Type B pancreatic cell (in vitro differentiated cells): ENCODE measurements around the gene TM2D1. TPM values are rescaled to one million over a fixed set of nuclear protein-coding genes. Genes with fewer than 3 reads are reported as not detected.

Experiments used
- DNase-seq: peaks from one replicate; pipeline ENCODE4 v3.0.0; 2021; ENCODE audit warnings: mixed read lengths; ENCODE audit not compliant: unreplicated experiment; ENCODE audit errors: extremely low spot score
- H3K27ac Mint-ChIP-seq: 2 replicates; pipeline ENCODE4 v1.8.0; 2021; ENCODE audit warnings: mild to moderate bottlenecking, mixed read lengths
- H3K27me3 Mint-ChIP-seq: 2 replicates; pipeline ENCODE4 v1.8.0; 2021; ENCODE audit warnings: mixed read lengths
- H3K36me3 Mint-ChIP-seq: 2 replicates; pipeline ENCODE4 v1.8.0; 2021; ENCODE audit warnings: mixed read lengths
- H3K4me1 Mint-ChIP-seq: one replicate; pipeline ENCODE4 v1.8.0; 2021; ENCODE audit warnings: mixed read lengths; ENCODE audit not compliant: unreplicated experiment
- H3K4me3 Mint-ChIP-seq: 2 replicates; pipeline ENCODE4 v1.8.0; 2021; ENCODE audit warnings: mild to moderate bottlenecking, mixed read lengths
- H3K9me3 Mint-ChIP-seq: 2 replicates; pipeline ENCODE4 v1.8.0; 2021; ENCODE audit warnings: mixed read lengths
- CTCF ChIP-seq: fragments of 200-600 bp; sonication (generic); conservative IDR thresholded peaks from 2 replicates; pipeline ENCODE4 v1.5.0; 2021; ENCODE audit warnings: antibody characterized with exemption, mild to moderate bottlenecking
- total RNA-seq: library from RNA; stranded (reverse); gene quantifications from 2 replicates; pipeline ENCODE4 v1.2.1, GENCODE V29; 2021; ENCODE audit warnings: low replicate concordance

The TM2D1 gene
- total RNA-seq, 1 donor from 2014 or later = 37.1 TPM

DNA sequence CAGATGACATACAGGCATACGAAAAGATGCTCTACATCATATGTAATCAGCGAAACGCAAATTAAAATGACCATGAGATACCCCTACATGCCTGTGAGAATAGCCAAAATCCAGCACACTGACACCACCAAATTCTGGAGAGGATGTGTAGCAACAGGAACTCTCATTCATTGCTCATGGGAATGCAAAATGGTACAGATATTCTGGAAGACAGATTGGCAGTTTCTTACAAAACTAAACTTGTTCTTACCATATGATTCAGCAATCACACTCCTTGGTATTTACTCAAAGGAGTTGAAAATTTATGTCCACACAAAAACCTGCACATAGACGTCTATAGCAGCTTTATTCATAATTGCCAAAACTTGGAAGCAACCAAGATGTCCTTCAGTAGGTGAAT is 52.6 kb downstream of the TM2D1 start:
- no peak for DNase-seq
- H3K4me3 Mint-ChIP-seq = no peak overlapping the region
- H3K36me3 Mint-ChIP-seq = peaks cover 5% of the 10 kb centered on the region
- no peak for TF ChIP-seq CTCF
- no peaks in the 10 kb centered on the region for H3K9me3 Mint-ChIP-seq
- H3K27me3 Mint-ChIP-seq = no peaks in the 10 kb centered on the region
- no peak overlapping the region for H3K27ac Mint-ChIP-seq
- peaks cover 8% of the 10 kb centered on the region for H3K4me1 Mint-ChIP-seq

DNA sequence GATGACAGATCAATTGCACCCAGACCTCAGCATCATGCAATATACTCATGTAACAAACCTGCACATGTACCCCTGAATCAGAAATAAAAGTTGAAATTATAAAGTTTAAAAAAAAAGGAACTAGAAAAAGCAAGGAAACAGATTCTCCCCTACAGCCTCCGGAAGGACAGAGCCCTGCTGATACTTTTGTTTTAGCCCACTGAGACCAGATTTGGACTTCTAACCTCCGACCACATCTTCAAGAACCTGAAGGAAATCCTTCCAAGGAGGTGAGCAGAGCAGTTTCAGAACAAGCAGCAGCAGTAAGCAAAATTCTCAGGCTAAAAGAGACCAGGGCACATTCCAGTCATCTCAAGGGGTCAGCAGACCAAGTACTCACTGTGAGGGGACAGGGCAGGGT is 54.5 kb downstream of the TM2D1 start:
- H3K4me3 Mint-ChIP-seq = no peak overlapping the region
- no peak overlapping the region for H3K27ac Mint-ChIP-seq
- H3K4me1 Mint-ChIP-seq = peaks cover 10% of the 10 kb centered on the region
- no peak for TF ChIP-seq CTCF
- no peak for DNase-seq
- no peaks in the 10 kb centered on the region for H3K9me3 Mint-ChIP-seq
- no peaks in the 10 kb centered on the region for H3K27me3 Mint-ChIP-seq
- peaks cover 5% of the 10 kb centered on the region for H3K36me3 Mint-ChIP-seq

GRCh38 chr1:61670016-61670415 is 54.9 kb downstream of the TM2D1 start:
- no peaks in the 10 kb centered on the region for H3K9me3 Mint-ChIP-seq
- TF ChIP-seq CTCF = no peak
- no peak overlapping the region for H3K4me3 Mint-ChIP-seq
- no peak overlapping the region for H3K27ac Mint-ChIP-seq
- DNase-seq = no peak
- H3K36me3 Mint-ChIP-seq = peaks cover 5% of the 10 kb centered on the region
- H3K4me1 Mint-ChIP-seq = peaks cover 10% of the 10 kb centered on the region
- no peaks in the 10 kb centered on the region for H3K27me3 Mint-ChIP-seq

DNA sequence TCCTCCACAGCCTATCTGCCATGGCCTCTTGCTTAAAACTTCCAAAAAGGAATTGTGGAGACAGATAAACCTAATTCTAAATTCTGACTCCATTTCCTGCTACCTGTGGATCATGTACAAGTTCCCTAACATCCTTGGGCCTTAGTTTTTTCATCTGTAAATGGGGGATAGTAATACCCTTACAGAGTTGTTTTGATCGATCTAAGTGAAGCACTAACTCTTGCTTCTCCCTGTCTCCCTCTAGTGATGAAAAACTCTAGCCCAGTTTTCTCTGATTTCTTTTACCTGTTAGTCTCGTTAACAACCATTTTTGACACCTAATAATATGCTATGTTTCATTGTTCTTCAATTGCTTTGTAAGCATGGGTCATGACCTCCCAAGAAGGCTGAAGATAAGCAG is 65.9 kb downstream of the TM2D1 start:
- Mint-ChIP-seq H3K9me3 (no peaks in the 10 kb centered on the region), H3K36me3 (no peaks in the 10 kb centered on the region), H3K27ac (no peak overlapping the region), H3K27me3 (no peaks in the 10 kb centered on the region), H3K4me3 (no peak overlapping the region), H3K4me1 (no peaks in the 10 kb centered on the region)
- peak; percentile 24 for TF ChIP-seq CTCF
- no peak for DNase-seq

DNA sequence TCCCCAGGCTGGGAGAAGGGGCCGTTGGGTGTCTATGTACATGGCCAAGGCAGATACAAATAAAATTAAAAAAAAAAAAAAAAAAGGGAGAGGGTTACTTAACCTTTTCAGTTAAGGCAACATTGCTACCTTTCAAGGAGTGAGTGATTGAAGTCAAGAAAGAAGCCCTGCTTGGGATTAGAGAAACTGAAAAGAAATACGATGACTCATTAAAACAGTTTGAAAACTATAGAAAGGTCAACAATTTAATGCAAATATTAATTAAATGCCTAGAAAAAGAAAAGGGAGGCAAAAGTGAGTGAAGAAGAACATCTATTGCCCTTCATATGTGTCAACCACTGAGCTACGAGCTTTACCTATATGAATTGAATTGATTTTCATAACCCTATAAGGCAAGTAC is 69.5 kb downstream of the TM2D1 start:
- H3K27me3 Mint-ChIP-seq = no peaks in the 10 kb centered on the region
- no peaks in the 10 kb centered on the region for H3K4me1 Mint-ChIP-seq
- TF ChIP-seq CTCF = no peak
- H3K27ac Mint-ChIP-seq = no peak overlapping the region
- H3K9me3 Mint-ChIP-seq = no peaks in the 10 kb centered on the region
- no peaks in the 10 kb centered on the region for H3K36me3 Mint-ChIP-seq
- no peak for DNase-seq
- H3K4me3 Mint-ChIP-seq = no peak overlapping the region

- no peaks in the 10 kb centered on the region for H3K9me3 Mint-ChIP-seq
- no peak overlapping the region for H3K4me3 Mint-ChIP-seq
- no peaks in the 10 kb centered on the region for H3K27me3 Mint-ChIP-seq
- TF ChIP-seq CTCF = no peak
- no peak for DNase-seq
- no peaks in the 10 kb centered on the region for H3K4me1 Mint-ChIP-seq
- H3K27ac Mint-ChIP-seq = no peak overlapping the region
- H3K36me3 Mint-ChIP-seq = no peaks in the 10 kb centered on the region
These were observed 70.9 kb downstream of the TM2D1 start for GRCh38 chr1:61654067-61654466.
